ENCODE data around the gene AFF3.

GRCh38 chr2:99877963-99878362 lies 264.4 kb downstream of the AFF3 start:
- TF ChIP-seq TAF1 (IDR thresholded peaks at IDR 0.05; ENCODE audit: borderline replicate concordance, insufficient read depth, low read length) (no peak), REST (IDR thresholded peaks at IDR 0.05; ENCODE audit: insufficient read depth in 1 of 2, low read depth in 2 of 2, low read length in 2 of 2) (no peak), SIN3A (IDR thresholded peaks at IDR 0.05; ENCODE audit: borderline replicate concordance, insufficient read depth, low read length) (no peak)

Measured in PFSK-1 (cell line).